Measurements from ENCODE around the gene GDF15.
"Not testable (repeated sequence)": the region's sequence is repeated elsewhere in the genome, so short reads cannot be mapped to it uniquely, and the experiment has no call there.

Gene GDF15

GRCh38 chr19:18364277-18364825 lies 21.6 kb upstream of the GDF15 start:
- FAIRE-seq, result not testable (repeated sequence)

- peak; percentile 61 for FAIRE-seq
Measured at GRCh38 chr19:18364826-18365528, 21.0 kb upstream of the GDF15 start.

- FAIRE-seq, result no peak
Measured at GRCh38 chr19:18366021-18366435, 19.9 kb upstream of the GDF15 start.

- FAIRE-seq, result no peak
Measured at GRCh38 chr19:18368504-18369222, 17.3 kb upstream of the GDF15 start.

GRCh38 chr19:18373407-18373891 lies 12.5 kb upstream of the GDF15 start:
- no peak for FAIRE-seq

- no peak for FAIRE-seq
Measured at GRCh38 chr19:18373892-18374629, 11.9 kb upstream of the GDF15 start.

- FAIRE-seq, result no peak
Measured at GRCh38 chr19:18377026-18377425, 8.9 kb upstream of the GDF15 start.

- FAIRE-seq, result no peak
Measured at GRCh38 chr19:18379803-18380747, 5.9 kb upstream of the GDF15 start.

GRCh38 chr19:18380843-18381242 lies 5.1 kb upstream of the GDF15 start:
- no peak for FAIRE-seq

GRCh38 chr19:18383622-18384021 lies 2.3 kb upstream of the GDF15 start:
- not testable (repeated sequence) for FAIRE-seq

- no peak for FAIRE-seq
Measured at GRCh38 chr19:18384775-18385174, 1.2 kb upstream of the GDF15 start.

GRCh38 chr19:18385359-18385674 lies 641 bp upstream of the GDF15 start:
- FAIRE-seq, result no peak

- FAIRE-seq, result no peak
Measured at GRCh38 chr19:18386543-18387271, 749 bp downstream of the GDF15 start.

GRCh38 chr19:18388100-18388959 lies 2.4 kb downstream of the GDF15 start:
- no peak for FAIRE-seq

- FAIRE-seq, result no peak
Measured at GRCh38 chr19:18388960-18389725, 3.2 kb downstream of the GDF15 start.

GRCh38 chr19:18389726-18390064 lies 3.7 kb downstream of the GDF15 start:
- no peak for FAIRE-seq

GRCh38 chr19:18390065-18390907 lies 4.3 kb downstream of the GDF15 start:
- FAIRE-seq, result no peak

GRCh38 chr19:18391509-18392075 lies 5.6 kb downstream of the GDF15 start:
- no peak for FAIRE-seq
